PC-9 (cell line): ENCODE data around the gene POFUT2. TPM values are rescaled to one million over a fixed set of nuclear protein-coding genes. Genes with fewer than 3 reads are reported as not detected.

ENCODE experiments used
- BruUV-seq: library from RNA; stranded (reverse); fragments of 400-500 nt; replicated peaks from 2 replicates; lab custom pipeline; 2021; lab: Mats Ljungman, UMichigan
- CTCF ChIA-PET: fragments of 300-600 bp; sonication (Branson Sonifier 250); formaldehyde crosslinking; loops from one replicate; lab custom pipeline; 2022; ENCODE audit warnings: antibody characterized with exemption; lab: Charles Lee
- POLR2A ChIA-PET: fragments of 300-600 bp; sonication (Branson Sonifier 250); formaldehyde crosslinking; loops from one replicate; lab custom pipeline; 2022; ENCODE audit warnings: antibody characterized with exemption; ENCODE audit not compliant: unreplicated experiment; lab: Charles Lee
- DNase-seq, 2 experiments: peaks; one replicate each; pipeline versions ENCODE4 v3.0.0 to v3.0.0-alpha.2; 2015 to 2022; ENCODE audit warnings: mixed read lengths in 1 of 2
- H2AFZ ChIP-seq: fragments of 200-600 bp; sonication (generic); 2 replicates; pipeline ENCODE4 v1.8.1; 2017; ENCODE audit warnings: antibody characterized with exemption
- H3F3A ChIP-seq: fragments of 200-600 bp; sonication (generic); 2 replicates; pipeline ENCODE4 v1.8.1; 2017; ENCODE audit warnings: antibody characterized with exemption, mild to moderate bottlenecking, low read depth; ENCODE audit not compliant: insufficient read depth
- H3K27ac ChIP-seq: fragments of 200-600 bp; sonication (generic); 2 replicates; pipeline ENCODE4 v1.6.1; 2016; ENCODE audit warnings: mixed run types
- H3K27me3 ChIP-seq: fragments of 200-600 bp; sonication (generic); 2 replicates; pipeline ENCODE4 v1.6.1; 2016; ENCODE audit warnings: low read depth, mixed run types; ENCODE audit not compliant: insufficient read depth
- H3K36me3 ChIP-seq: fragments of 200-600 bp; sonication (generic); 2 replicates; pipeline ENCODE4 v1.6.1; 2016; ENCODE audit warnings: low read depth, mixed run types
- H3K4me1 ChIP-seq: fragments of 200-600 bp; sonication (generic); replicated peaks from 2 replicates; pipeline ENCODE4 v1.6.1; 2016; ENCODE audit warnings: mixed run types; ENCODE audit not compliant: insufficient read depth
- H3K4me2 ChIP-seq: fragments of 200-600 bp; sonication (generic); 2 replicates; pipeline ENCODE4 v1.6.1; 2017; ENCODE audit warnings: mixed run types
- H3K4me3 ChIP-seq: fragments of 200-600 bp; sonication (generic); 2 replicates; pipeline ENCODE4 v1.6.1; 2016; ENCODE audit warnings: mixed run types
- H3K79me2 ChIP-seq: fragments of 200-600 bp; sonication (generic); 2 replicates; pipeline ENCODE4 v1.6.1; 2017; ENCODE audit warnings: low read depth, mixed run types
- H3K9me2 ChIP-seq: fragments of 200-600 bp; sonication (generic); 2 replicates; pipeline ENCODE4 v1.8.1; 2017; ENCODE audit warnings: mild to moderate bottlenecking; ENCODE audit not compliant: insufficient read depth
- H3K9me3 ChIP-seq: fragments of 200-600 bp; sonication (generic); 2 replicates; pipeline ENCODE4 v1.8.1; 2016; ENCODE audit warnings: low read depth; ENCODE audit not compliant: insufficient read depth
- H4K20me1 ChIP-seq: fragments of 200-600 bp; sonication (generic); 2 replicates; pipeline ENCODE4 v1.8.1; 2017; ENCODE audit not compliant: insufficient read depth
- CTCF ChIP-seq: fragments of 200-600 bp; sonication (generic); conservative IDR thresholded peaks from 2 replicates; pipeline ENCODE4 v1.6.1; 2017; ENCODE audit warnings: mixed run types, antibody characterized with exemption, mild to moderate bottlenecking, moderate library complexity
- EZH2 ChIP-seq: fragments of 200-600 bp; sonication (generic); IDR thresholded peaks from 2 replicates; pipeline ENCODE4 v1.8.0; 2017; ENCODE audit warnings: antibody characterized with exemption, low read depth
- intact Hi-C: fragments of 100-400 bp; cut with micrococcal nuclease; formaldehyde crosslinking; loops from one replicate; pipeline ENCODE4 v1.10.0; 2022; ENCODE audit not compliant: unreplicated experiment
- total RNA-seq: library from RNA; stranded (reverse); gene quantifications from 2 replicates; pipeline ENCODE4 v1.2.3, GENCODE V29; 2021

Gene POFUT2
- total RNA-seq, 1 experiment from 2014 or later: 32.6 TPM

GRCh38 chr21:45244799-45245340, 42.8 kb downstream of the POFUT2 start:
- Histone ChIP-seq H3K4me1 (no peaks in the 10 kb centered on the region), H2AFZ (no peak overlapping the region), H3K9me2 (no peaks in the 10 kb centered on the region), H3K27me3 (peaks cover 19% of the 10 kb centered on the region), H3K4me2 (no peak overlapping the region), H3F3A (no peaks in the 10 kb centered on the region), H3K79me2 (no peaks in the 10 kb centered on the region), H3K4me3 (no peak overlapping the region), H3K36me3 (no peaks in the 10 kb centered on the region), H3K9me3 (no peaks in the 10 kb centered on the region; the same call in 1 of the 2 replicates), H3K27ac (no peak overlapping the region), H4K20me1 (no peaks in the 10 kb centered on the region)
- ChIA-PET CTCF (no interaction called here), POLR2A (no interaction called here)
- no peak for DNase-seq
- intact Hi-C loops: loop anchor here (10.0 kb wide), 1 partner anchor 100 kb away; no protein-coding TSS in a partner anchor
- BruUV-seq: no TSS peak
- TF ChIP-seq CTCF: no peak
- TF ChIP-seq EZH2: no peak

- H3K9me2 ChIP-seq: no peaks in the 10 kb centered on the region
- peaks cover 19% of the 10 kb centered on the region for H3K27me3 ChIP-seq
- no peaks in the 10 kb centered on the region for H4K20me1 ChIP-seq
- intact Hi-C loops: loop anchor here (10.0 kb wide), 1 partner anchor 99 kb away; no protein-coding TSS in a partner anchor
- H3K36me3 ChIP-seq: no peaks in the 10 kb centered on the region
- H3K4me1 ChIP-seq: no peaks in the 10 kb centered on the region
- no peak overlapping the region for H3K4me3 ChIP-seq
- no peak overlapping the region for H3K27ac ChIP-seq
- no TSS peak for BruUV-seq
- H3K9me3 ChIP-seq: no peaks in the 10 kb centered on the region; the same call in 1 of the 2 replicates
- H3K79me2 ChIP-seq: no peaks in the 10 kb centered on the region
- no peak for TF ChIP-seq CTCF
- DNase-seq: no peak
- no peak overlapping the region for H2AFZ ChIP-seq
- ChIA-PET POLR2A (no interaction called here), CTCF (no interaction called here)
- no peaks in the 10 kb centered on the region for H3F3A ChIP-seq
- H3K4me2 ChIP-seq: no peak overlapping the region
These were observed 44.1 kb downstream of the POFUT2 start for GRCh38 chr21:45243603-45244002.

GRCh38 chr21:45241357-45241756, 46.3 kb downstream of the POFUT2 start:
- Histone ChIP-seq H3K4me2 (no peak overlapping the region), H3K9me2 (no peaks in the 10 kb centered on the region), H3K27ac (no peak overlapping the region), H3K9me3 (no peaks in the 10 kb centered on the region; the same call in 1 of the 2 replicates), H3K4me1 (no peaks in the 10 kb centered on the region), H3K36me3 (no peaks in the 10 kb centered on the region), H3F3A (no peaks in the 10 kb centered on the region), H4K20me1 (no peaks in the 10 kb centered on the region), H3K79me2 (no peaks in the 10 kb centered on the region), H3K4me3 (no peak overlapping the region), H3K27me3 (peaks cover 6% of the 10 kb centered on the region), H2AFZ (no peak overlapping the region)
- no TSS peak for BruUV-seq
- CTCF ChIA-PET: no interaction called here
- intact Hi-C loops: loop anchor here (10.0 kb wide), 1 partner anchor 97 kb away; no protein-coding TSS in a partner anchor
- no peak for TF ChIP-seq EZH2
- TF ChIP-seq CTCF: no peak
- DNase-seq: no peak
- POLR2A ChIA-PET: no interaction called here
